H1 (cell line): ENCODE results near the gene PDP2. TPM values are rescaled to one million over a fixed set of nuclear protein-coding genes. Genes with fewer than 3 reads are reported as not detected.

Experiments used
- CTCF ChIA-PET: fragments of 300-600 bp; sonication (Branson Sonifier 250); formaldehyde crosslinking; loops from one replicate; lab custom pipeline; 2021; ENCODE audit not compliant: partially characterized antibody; lab: Charles Lee
- POLR2A ChIA-PET: fragments of 300-600 bp; sonication (Branson Sonifier 250); formaldehyde crosslinking; loops from one replicate; lab custom pipeline; 2021; ENCODE audit warnings: inconsistent platforms; ENCODE audit not compliant: partially characterized antibody; lab: Charles Lee
- DNase-seq, 2 experiments: peaks; one replicate each; pipeline versions ENCODE4 v3.0.0 to v3.0.0-alpha.2; 2010 to 2022; ENCODE audit warnings: low spot score in 2 of 2, low read depth in 1 of 2, mixed read lengths in 1 of 2
- FAIRE-seq: peaks from 2 replicates; lab custom pipeline; 2011; peaks lifted over from hg19 to GRCh38; lab: Jason Lieb, UNC
- H2AFZ ChIP-seq: 2 replicates; pipeline ENCODE4 v1.8.1; 2012; ENCODE audit warnings: low read length, inconsistent platforms
- H2AK5ac ChIP-seq: 2 replicates; pipeline ENCODE4 v1.6.1; 2013; ENCODE audit warnings: low read depth, low read length
- H2BK120ac ChIP-seq: replicated peaks from 2 replicates; pipeline ENCODE3; 2013; ENCODE audit warnings: low read depth, low read length, inconsistent platforms
- H2BK12ac ChIP-seq: 2 replicates; pipeline ENCODE4 v1.6.1; 2013; ENCODE audit warnings: low read depth, low read length
- H2BK15ac ChIP-seq: 2 replicates; pipeline ENCODE4 v1.6.1; 2013; ENCODE audit warnings: low read length
- H2BK20ac ChIP-seq: 2 replicates; pipeline ENCODE4 v1.6.1; 2013; ENCODE audit warnings: low read length
- H2BK5ac ChIP-seq: 2 replicates; pipeline ENCODE4 v1.6.1; 2013; ENCODE audit warnings: low read depth, low read length
- H3K14ac ChIP-seq: 2 replicates; pipeline ENCODE4 v1.6.1; 2013; ENCODE audit warnings: inconsistent platforms; ENCODE audit not compliant: insufficient read length
- H3K18ac ChIP-seq: 2 replicates; pipeline ENCODE4 v1.6.1; 2013; ENCODE audit warnings: low read length; ENCODE audit errors: extremely low read depth
- H3K23ac ChIP-seq: 2 replicates; pipeline ENCODE4 v1.6.1; 2013; ENCODE audit warnings: inconsistent platforms; ENCODE audit not compliant: insufficient read length
- H3K23me2 ChIP-seq: 2 replicates; pipeline ENCODE4 v1.6.1; 2013; ENCODE audit warnings: low read depth, low read length
- H3K27ac ChIP-seq: 2 replicates; pipeline ENCODE4 v1.6.1; 2011; ENCODE audit warnings: low read depth, low read length, inconsistent platforms
- H3K27me3 ChIP-seq, 4 experiments: replicated peaks in 1 of 4; 1 replicate in 1 of 4; 2 replicates in 3 of 4; pipeline versions ENCODE4 v1.6.1 to v1.8.1; 2011 to 2013; ENCODE audit warnings: low read length in 3 of 4, mild to moderate bottlenecking in 3 of 4, inconsistent platforms in 2 of 4, mixed read lengths in 2 of 4, moderate library complexity in 1 of 4; ENCODE audit not compliant: control insufficient read depth in 3 of 4, insufficient read depth in 3 of 4; ENCODE audit errors: extremely low read depth in 1 of 4
- H3K36me3 ChIP-seq, 4 experiments: 2 replicates each; pipeline versions ENCODE4 v1.6.1 to v1.8.1; 2011 to 2013; ENCODE audit warnings: mild to moderate bottlenecking in 4 of 4, low read length in 3 of 4, moderate library complexity in 2 of 4, control low read depth in 1 of 4, inconsistent platforms in 1 of 4; ENCODE audit not compliant: insufficient read depth in 4 of 4, control insufficient read depth in 2 of 4
- H3K4ac ChIP-seq: replicated peaks from 2 replicates; pipeline ENCODE3; 2013; ENCODE audit warnings: low read length, low read depth, mixed read lengths, inconsistent platforms; ENCODE audit not compliant: insufficient read length
- H3K4me1 ChIP-seq, 4 experiments: replicated peaks in 1 of 4; 1 replicate in 1 of 4; 2 replicates in 3 of 4; pipeline versions ENCODE4 v1.6.1 to v1.8.1; 2011 to 2013; ENCODE audit warnings: low read length in 3 of 4, inconsistent platforms in 2 of 4, mixed read lengths in 1 of 4; ENCODE audit not compliant: insufficient read depth in 4 of 4, control insufficient read depth in 3 of 4
- H3K4me2 ChIP-seq, 2 experiments: 2 replicates each; pipeline versions ENCODE4 v1.6.1 to v1.8.1; 2011 to 2013; ENCODE audit warnings: low read depth in 2 of 2, low read length in 2 of 2, control low read depth in 1 of 2, inconsistent platforms in 1 of 2, mild to moderate bottlenecking in 1 of 2; ENCODE audit not compliant: insufficient read depth in 1 of 2
- H3K4me3 ChIP-seq, 4 experiments: fragments of 200-600, 300-600 bp in 1 of 4; sonication (generic), shearing (Covaris generic), sonication (Bioruptor Twin) in 1 of 4; 2 replicates each; pipeline versions ENCODE4 v1.5.1 to v1.8.1; 2011 to 2016; ENCODE audit warnings: low read length in 4 of 4, low read depth in 3 of 4, control low read depth in 2 of 4, inconsistent platforms in 2 of 4, mild to moderate bottlenecking in 2 of 4, mixed read lengths in 1 of 4, moderate library complexity in 1 of 4; ENCODE audit not compliant: insufficient read depth in 2 of 4; ENCODE audit errors: extremely low read depth in 1 of 4
- H3K56ac ChIP-seq: replicated peaks from 2 replicates; pipeline ENCODE3; 2013; ENCODE audit warnings: low read depth, mild to moderate bottlenecking, mixed read lengths, low read length, inconsistent platforms; ENCODE audit not compliant: insufficient read length
- H3K79me1 ChIP-seq: 2 replicates; pipeline ENCODE4 v1.6.1; 2013; ENCODE audit warnings: low read depth, low read length, control low read depth
- H3K79me2 ChIP-seq, 2 experiments: 2 replicates each; pipeline versions ENCODE4 v1.6.1 to v1.8.1; 2012 to 2013; ENCODE audit warnings: low read length in 2 of 2, mild to moderate bottlenecking in 2 of 2, inconsistent platforms in 1 of 2; ENCODE audit not compliant: insufficient read depth in 2 of 2, control insufficient read depth in 1 of 2
- H3K9ac ChIP-seq, 4 experiments: replicated peaks in 1 of 4; 1 replicate in 1 of 4; 2 replicates in 3 of 4; pipeline versions ENCODE4 v1.6.1 to v1.8.1; 2011 to 2013; ENCODE audit warnings: low read depth in 3 of 4, low read length in 3 of 4, control low read depth in 2 of 4, mild to moderate bottlenecking in 2 of 4, moderate library complexity in 2 of 4, inconsistent platforms in 1 of 4; ENCODE audit errors: extremely low read depth in 1 of 4
- H3K9me3 ChIP-seq, 2 experiments: 2 replicates each; pipeline versions ENCODE4 v1.6.1 to v1.8.1; 2012 to 2013; ENCODE audit warnings: mild to moderate bottlenecking in 2 of 2, moderate library complexity in 2 of 2, control low read depth in 1 of 2, inconsistent platforms in 1 of 2, low read depth in 1 of 2, low read length in 1 of 2, mixed read lengths in 1 of 2; ENCODE audit not compliant: insufficient read depth in 2 of 2
- H4K20me1 ChIP-seq, 2 experiments: replicated peaks in 1 of 2; 2 replicates each; pipeline versions ENCODE3 to v1.8.1; 2011 to 2013; ENCODE audit warnings: inconsistent platforms in 2 of 2, low read length in 2 of 2, mild to moderate bottlenecking in 1 of 2; ENCODE audit not compliant: insufficient read depth in 2 of 2, control insufficient read depth in 1 of 2
- H4K5ac ChIP-seq: 2 replicates; pipeline ENCODE4 v1.6.1; 2013; ENCODE audit warnings: low read length, low read depth, mixed read lengths, inconsistent platforms; ENCODE audit not compliant: insufficient read length
- H4K8ac ChIP-seq: 2 replicates; pipeline ENCODE4 v1.8.0; 2013; ENCODE audit warnings: mild to moderate bottlenecking, moderate library complexity, low read length, inconsistent platforms; ENCODE audit not compliant: insufficient read depth; ENCODE audit errors: extremely low read depth
- H4K91ac ChIP-seq: replicated peaks from 2 replicates; pipeline ENCODE3; 2013; ENCODE audit warnings: low read length, mixed read lengths, inconsistent platforms; ENCODE audit not compliant: insufficient read length
- CHD1 ChIP-seq: IDR thresholded peaks from 2 replicates; pipeline ENCODE4 v1.6.1; 2012; ENCODE audit warnings: low read depth, low read length, improper control_type of control experiment
- CREB1 ChIP-seq: IDR thresholded peaks from 2 replicates; pipeline ENCODE4 v1.6.1; 2012; ENCODE audit warnings: inconsistent platforms
- EP300 ChIP-seq, 2 experiments: IDR thresholded peaks; 1 replicate in 1 of 2; 2 replicates in 1 of 2; pipeline ENCODE4 v1.6.1; 2011 to 2012; ENCODE audit warnings: low read depth in 2 of 2, low read length in 2 of 2, mild to moderate bottlenecking in 2 of 2, borderline replicate concordance in 1 of 2, inconsistent platforms in 1 of 2, moderate library complexity in 1 of 2
- GTF2F1 ChIP-seq: IDR thresholded peaks from 2 replicates; pipeline ENCODE4 v1.6.1; 2012; ENCODE audit warnings: low read depth, low read length, improper control_type of control experiment, borderline replicate concordance
- JUN ChIP-seq: IDR thresholded peaks from 2 replicates; pipeline ENCODE4 v1.6.1; 2011; ENCODE audit warnings: low read depth, mild to moderate bottlenecking, improper control_type of control experiment, low read length
- KDM1A ChIP-seq: fragments of 200-600, 300-600 bp; sonication (generic); IDR thresholded peaks from 2 replicates; pipeline ENCODE4 v1.7.1; 2016; ENCODE audit warnings: mild to moderate bottlenecking, low read length, borderline replicate concordance
- KDM4A ChIP-seq: IDR thresholded peaks from one replicate; pipeline ENCODE4 v1.7.1; 2012; ENCODE audit warnings: low read depth, mild to moderate bottlenecking, moderate library complexity, low read length, inconsistent platforms; ENCODE audit not compliant: severe bottlenecking
- KDM5A ChIP-seq: fragments of 200-600 bp; IDR thresholded peaks from 2 replicates; pipeline ENCODE4 v1.7.1; 2012; ENCODE audit warnings: mild to moderate bottlenecking, low read length, inconsistent platforms, mixed read lengths
- MAFK ChIP-seq: IDR thresholded peaks from 2 replicates; pipeline ENCODE4 v1.6.1; 2012; ENCODE audit warnings: low read depth, mild to moderate bottlenecking, improper control_type of control experiment, low read length
- PHF8 ChIP-seq: fragments of 200-600 bp; sonication (generic); conservative IDR thresholded peaks from 2 replicates; pipeline ENCODE4 v1.7.1; 2012; ENCODE audit warnings: low read depth, mild to moderate bottlenecking, inconsistent platforms, low read length, moderate library complexity
- POLR2A ChIP-seq, 2 experiments: IDR thresholded peaks; 1 replicate in 1 of 2; 2 replicates in 1 of 2; pipeline ENCODE4 v1.6.1; 2011; ENCODE audit warnings: low read depth in 2 of 2, low read length in 2 of 2, mild to moderate bottlenecking in 2 of 2; ENCODE audit errors: control extremely low read depth in 1 of 2
- POLR2AphosphoS5 ChIP-seq: IDR thresholded peaks from 2 replicates; pipeline ENCODE4 v1.6.1; 2011; ENCODE audit warnings: low read depth, low read length
- RAD21 ChIP-seq, 2 experiments: IDR thresholded peaks in 1 of 2; conservative IDR thresholded peaks in 1 of 2; 2 replicates each; pipeline ENCODE4 v1.6.1; 2011; ENCODE audit warnings: low read depth in 2 of 2, low read length in 2 of 2, improper control_type of control experiment in 1 of 2, inconsistent platforms in 1 of 2, mild to moderate bottlenecking in 1 of 2, moderate library complexity in 1 of 2
- TCF12 ChIP-seq: IDR thresholded peaks from 2 replicates; pipeline ENCODE4 v1.6.1; 2011; ENCODE audit warnings: low read depth, mild to moderate bottlenecking, low read length
- YY1 ChIP-seq: IDR thresholded peaks from 2 replicates; pipeline ENCODE4 v1.6.1; 2011; ENCODE audit warnings: low read depth, mild to moderate bottlenecking, low read length
- WGBS, 2 experiments: shearing (Covaris generic) in 1 of 2; methylation state at CpG; one replicate each; pipeline versions ENCODE4 v1.1.6 to v1.1.7; 2013 to 2015; ENCODE audit warnings: low lambda C conversion rate in 2 of 2, mixed read lengths in 2 of 2, inconsistent platforms in 1 of 2, low coverage in 1 of 2, missing lambda C conversion rate in 1 of 2; ENCODE audit not compliant: insufficient replicate concordance in 2 of 2, insufficient coverage in 1 of 2, insufficient read length in 1 of 2; ENCODE audit errors: extremely low coverage in 1 of 2, missing lambda C conversion rate in 1 of 2; 5-methylcytosine and 5-hydroxymethylcytosine counted together
- polyA plus RNA-seq, 7 experiments: library from polyadenylated mRNA; depleted of rRNA in 3 of 7; stranded (reverse) in 5 of 7; unstranded in 2 of 7; fragments of >200 nt in 5 of 7; fragments of 200-250 nt in 2 of 7; gene quantifications; 1 replicate in 5 of 7; 2 replicates in 1 of 7; 4 replicates in 1 of 7; pipeline versions ENCODE4 v1.2.1 to v1.2.3, GENCODE V29; 2011 to 2013; ENCODE audit warnings: missing spikeins in 2 of 7, mixed read lengths in 2 of 7
- total RNA-seq: library from RNA; stranded (reverse); fragmentation: NEBNext Ultra II Directional; extraction: Animal tissue kit (Norgen Biotek cat#: 25700); gene quantifications from 2 replicates; pipeline ENCODE4 v1.2.1, GENCODE V29; 2021

Gene PDP2
- total and polyA plus RNA-seq, 2 of the 8 experiments (the other 6 are each of a cell fraction or from before 2014, with no cell fraction given): 11.7 to 36.5 TPM

GRCh38 chr16:66886321-66886720 is 6.0 kb downstream of the PDP2 start:
- H4K5ac ChIP-seq: no peak overlapping the region
- H4K8ac ChIP-seq: no peak overlapping the region
- H2BK20ac ChIP-seq: no peak overlapping the region
- POLR2A ChIA-PET: interaction anchor here (1.2 to 1.5 kb wide), 2 partner anchors 9 to 21 kb away, joined by 3 to 4 read pairs; no protein-coding TSS in a partner anchor
- WGBS, 2 experiments: 94% methylated on average over 2 of the region's 2 CpGs; no CpG with 5 or more reads in 1 of the 2 experiments
- H3K4me3 ChIP-seq: no peak overlapping the region
- no peak overlapping the region for H3K14ac ChIP-seq
- peaks cover 0 to 27% of the 10 kb centered on the region in 2 experiments; a peak in 3 of 4 replicates for H3K79me2 ChIP-seq
- no peak overlapping the region for H3K23ac ChIP-seq
- no peak overlapping the region for H3K18ac ChIP-seq
- H2AFZ ChIP-seq: no peak overlapping the region
- no peak overlapping the region for H3K4ac ChIP-seq
- H2BK5ac ChIP-seq: no peak overlapping the region
- DNase-seq (no peak), FAIRE-seq (no peak)
- no peak overlapping the region for H2AK5ac ChIP-seq
- CTCF ChIA-PET: interaction anchor here (1.3 to 42.0 kb wide), 3 partner anchors 9 to 29 kb away, joined by 4 to 1009 read pairs (median 4); partner anchors contain the start of genes CDH16 and RRAD
- no peak overlapping the region for H4K91ac ChIP-seq
- no peak overlapping the region for H3K56ac ChIP-seq
- no peak overlapping the region for H3K27ac ChIP-seq
- H2BK12ac ChIP-seq: no peak overlapping the region
- H3K23me2 ChIP-seq: no peaks in the 10 kb centered on the region; the same call in 1 of the 2 replicates
- peaks cover 7 to 19% of the 10 kb centered on the region in 2 experiments for H4K20me1 ChIP-seq
- peaks cover 10 to 34% (median 22%) of the 10 kb centered on the region in 4 experiments for H3K36me3 ChIP-seq
- H3K9ac ChIP-seq: no peak overlapping the region
- no peak overlapping the region for H2BK120ac ChIP-seq
- H3K27me3 ChIP-seq: no peaks in the 10 kb centered on the region
- peaks cover 0 to 5% (median under 1%) of the 10 kb centered on the region in 4 experiments; a peak in 1 of 7 replicates for H3K4me1 ChIP-seq
- no peaks in the 10 kb centered on the region for H3K9me3 ChIP-seq
- H3K4me2 ChIP-seq: no peak overlapping the region
- no peak overlapping the region for H2BK15ac ChIP-seq
- peaks cover 12% of the 10 kb centered on the region for H3K79me1 ChIP-seq
- no peak for TF ChIP-seq TCF12
- no peak for TF ChIP-seq CREB1
- TF ChIP-seq KDM5A: no peak
- TF ChIP-seq KDM4A: no peak
- no peak for TF ChIP-seq POLR2AphosphoS5
- TF ChIP-seq RAD21 (IDR thresholded peaks at IDR 0.05 in 1 of 2, conservative IDR thresholded peaks at IDR 0.05 in 1 of 2; ENCODE audit: low read depth in 2 of 2, low read length in 2 of 2): no peak
- TF ChIP-seq POLR2A (IDR thresholded peaks at IDR 0.05; ENCODE audit: control extremely low read depth in 1 of 2, low read depth in 2 of 2, low read length in 2 of 2): no peak
- TF ChIP-seq EP300 (IDR thresholded peaks at IDR 0.05; ENCODE audit: borderline replicate concordance in 1 of 2, low read depth in 2 of 2, low read length in 2 of 2): no peak
- no peak for TF ChIP-seq KDM1A
- no peak for TF ChIP-seq MAFK
- TF ChIP-seq JUN: no peak
- TF ChIP-seq YY1: no peak
- no peak for TF ChIP-seq CHD1
- TF ChIP-seq GTF2F1: no peak
- TF ChIP-seq PHF8: no peak
